Activated CD4-positive, CD25-positive, alpha-beta regulatory T cell treated with anti-CD3 and anti-CD28 coated beads, Interleukin-2, amount 50 U/mL, for 24 hours (primary cell): Measurements from ENCODE around the gene TCF12.
"Not testable (repeated sequence)": the region's sequence is repeated elsewhere in the genome, so short reads cannot be mapped to it uniquely, and the experiment has no call there.

ENCODE experiments used
- ATAC-seq, 2 donors: fragments of 150-1000 bp; cut with Tn5 transposase; one replicate each; pipeline ENCODE4 v1.10.0; 2021; ENCODE audit warnings: mild to moderate bottlenecking in 1 of 2, moderate library complexity in 1 of 2

The TCF12 gene

DNA sequence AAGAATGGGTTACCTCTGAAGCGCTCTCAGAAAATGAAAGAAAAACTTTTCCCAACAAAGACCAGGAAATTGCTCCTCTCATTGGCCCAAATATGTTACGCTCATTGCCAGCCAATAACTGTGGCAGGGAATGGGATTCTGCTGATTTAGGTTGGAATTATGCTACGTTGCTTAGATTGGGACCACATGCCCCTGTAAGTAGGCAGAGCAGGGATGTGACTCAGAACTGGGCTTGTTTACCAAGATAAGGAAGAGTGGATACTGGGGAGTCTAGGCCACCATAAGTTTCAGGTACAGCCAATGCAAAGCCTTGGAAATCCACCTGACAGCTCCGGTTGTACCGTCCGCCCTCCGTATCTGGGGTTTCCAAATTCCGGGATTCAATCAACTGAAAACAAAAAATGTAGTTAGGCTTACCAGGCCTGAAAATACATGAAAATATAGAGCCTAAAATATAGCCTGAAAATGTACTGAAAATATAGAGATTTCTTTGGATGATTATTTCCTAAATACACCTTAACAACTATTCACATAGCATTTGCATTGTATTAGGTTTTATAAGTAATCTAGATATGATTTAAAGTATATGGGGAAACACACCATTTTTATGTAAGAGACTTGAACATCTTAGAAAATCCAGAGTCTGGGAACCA lies 1.5 kb upstream of the TCF12 start:
- ATAC-seq: no peak

DNA sequence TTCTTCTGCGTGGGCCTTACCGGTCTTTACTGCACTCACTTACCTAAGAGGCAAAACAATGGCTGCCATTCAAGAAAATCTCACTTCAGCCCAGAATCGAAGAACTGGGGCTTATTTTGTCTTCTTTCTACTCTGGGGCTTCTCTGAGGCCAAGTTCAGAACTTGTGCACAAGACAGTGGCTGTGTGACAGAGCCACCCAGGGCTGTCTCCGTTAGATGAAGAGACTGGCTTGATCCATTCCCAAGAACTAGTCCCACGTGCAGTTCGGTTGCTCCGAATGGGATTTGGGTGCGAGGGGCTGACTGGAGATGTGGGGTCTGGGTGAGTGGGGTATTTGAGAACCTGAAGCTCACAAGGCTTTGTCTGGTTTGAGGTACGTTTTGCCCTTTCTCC lies 795 bp upstream of the TCF12 start:
- ATAC-seq: no peak

DNA sequence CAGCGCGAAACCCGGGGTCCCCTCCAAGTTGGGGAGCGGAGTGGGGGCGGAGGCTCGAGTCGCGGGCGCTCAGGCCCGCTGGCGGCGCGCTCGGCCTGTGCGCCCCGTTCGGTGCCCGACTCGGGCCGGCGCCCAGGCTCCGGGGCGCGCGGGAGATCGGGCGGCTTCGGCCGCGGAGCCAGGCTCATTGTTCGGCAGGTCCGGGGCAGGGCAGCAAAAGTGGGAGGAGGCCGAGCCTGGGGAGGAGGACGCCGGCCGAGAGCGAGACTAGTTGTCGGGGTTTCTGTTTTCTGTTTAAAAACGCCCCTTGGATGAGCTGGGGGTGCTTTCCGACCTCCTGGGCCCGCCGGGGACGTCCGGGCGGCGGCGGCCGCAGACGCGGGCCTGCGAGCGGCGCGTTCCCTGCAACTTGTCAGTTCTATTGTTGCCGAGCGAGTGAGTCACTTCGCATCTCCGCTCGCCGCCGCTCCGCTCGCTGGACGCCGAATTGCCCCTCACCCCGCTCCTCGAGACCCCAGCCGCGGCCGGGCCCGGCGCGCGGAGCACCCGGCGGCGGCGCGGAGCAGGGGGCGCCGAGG lies 676 bp downstream of the TCF12 start:
- peak; percentile 29 to 31 for ATAC-seq

DNA sequence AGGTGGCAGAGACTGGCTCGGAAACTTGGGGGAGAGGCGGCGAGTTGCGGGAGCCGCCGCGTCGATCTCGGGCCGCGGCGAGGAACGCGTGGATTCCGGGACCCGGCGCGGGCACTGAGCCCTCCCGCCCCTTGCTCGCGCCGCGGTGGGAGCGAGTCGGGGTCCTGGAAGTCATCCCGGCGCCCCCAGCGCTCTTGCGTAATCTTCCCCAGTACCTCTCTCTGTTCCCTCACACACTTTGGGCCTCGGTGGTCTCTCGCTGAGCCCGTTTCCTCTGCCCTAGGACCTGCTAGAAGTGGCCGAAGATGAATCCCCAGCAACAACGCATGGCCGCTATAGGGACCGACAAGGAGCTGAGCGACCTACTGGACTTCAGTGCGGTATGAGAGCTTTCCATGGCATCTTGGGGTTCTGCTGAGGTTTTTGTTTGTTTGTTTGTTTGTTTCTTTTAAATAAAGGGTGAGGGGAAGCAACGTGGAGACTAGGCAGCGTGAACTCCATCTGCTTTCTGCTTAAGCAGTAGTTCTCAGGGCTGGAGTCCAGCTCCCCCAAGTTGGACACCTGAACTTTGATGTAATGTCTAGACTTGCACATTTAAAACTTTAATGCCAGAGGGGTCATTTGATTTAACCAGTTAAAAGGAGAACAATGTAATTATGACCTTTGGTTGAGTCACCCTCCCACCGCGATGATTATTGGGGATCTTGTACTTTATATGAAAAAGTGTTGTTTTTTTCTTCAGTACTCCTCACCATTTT lies 1.3 kb downstream of the TCF12 start:
- no peak for ATAC-seq

DNA sequence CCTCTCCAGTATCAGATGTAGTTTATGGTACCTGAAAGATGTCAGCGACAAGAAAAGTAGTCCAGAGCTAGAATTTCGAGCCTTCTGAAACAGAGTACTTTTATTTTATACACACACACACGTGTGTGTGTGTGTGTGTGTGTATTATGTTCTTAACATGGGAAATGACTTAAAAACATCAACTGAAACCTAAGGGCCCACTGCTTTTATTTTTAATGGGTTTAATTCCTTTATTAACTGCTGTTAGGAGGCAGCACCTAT lies 1.9 kb downstream of the TCF12 start:
- ATAC-seq: no peak

DNA sequence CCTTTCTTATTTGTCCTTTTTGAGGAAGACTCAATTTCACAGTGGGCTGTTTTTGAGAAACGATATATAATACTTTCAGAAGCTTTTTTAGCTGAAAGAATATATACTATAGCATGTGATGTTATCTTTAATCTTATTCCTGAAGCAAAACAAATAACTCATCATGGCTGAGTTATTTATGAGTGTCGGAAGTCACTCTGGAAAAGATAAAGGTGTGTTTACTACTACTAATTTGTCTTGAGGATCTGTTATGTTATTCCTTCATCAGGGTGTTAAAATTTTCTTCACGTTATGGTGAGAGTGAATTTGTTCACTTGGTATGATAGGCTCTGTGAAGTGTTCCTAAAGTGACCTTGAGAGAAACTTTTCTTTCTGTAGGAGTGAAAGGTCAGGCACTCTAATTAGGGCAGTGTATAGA lies 4.7 kb downstream of the TCF12 start:
- no peak for ATAC-seq

DNA sequence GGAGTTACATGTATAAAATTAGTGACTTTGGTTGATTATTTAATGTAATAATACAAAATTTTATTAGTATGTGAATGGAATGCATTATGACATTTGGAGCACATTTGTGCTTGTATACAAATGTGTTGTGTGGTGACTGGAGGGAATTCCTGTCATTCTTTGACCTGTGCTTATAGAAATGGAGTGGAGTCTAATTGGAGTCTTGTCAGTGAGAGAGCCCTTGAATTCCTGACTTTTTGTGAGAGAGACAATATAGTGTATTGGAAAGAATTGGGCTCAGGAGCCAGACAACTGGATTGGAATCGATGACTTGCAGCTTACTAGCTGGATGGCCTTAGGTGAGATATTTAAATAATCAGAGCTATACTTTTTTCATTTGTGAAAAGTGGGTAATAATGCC lies 9.4 kb downstream of the TCF12 start:
- ATAC-seq: no peak

DNA sequence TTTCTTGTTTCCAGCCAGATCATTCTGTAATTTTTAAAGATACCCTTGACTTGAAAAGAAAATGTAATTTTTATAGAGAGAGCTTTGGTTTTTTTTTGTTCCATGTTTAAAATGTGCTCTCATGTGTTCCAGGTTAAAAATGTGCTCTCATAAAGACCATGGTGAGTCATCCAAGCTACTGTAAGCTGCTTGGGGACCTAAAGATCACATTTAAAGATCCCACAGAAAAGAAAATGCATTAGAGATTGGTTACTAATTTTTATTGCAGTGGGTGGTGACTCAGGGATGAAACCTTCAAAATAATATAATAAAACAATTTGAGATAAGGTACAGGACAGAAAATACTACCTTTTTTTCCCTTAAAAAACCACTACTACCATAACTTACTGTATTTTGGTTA lies 11.0 kb downstream of the TCF12 start:
- peak; percentile 51 to 61 for ATAC-seq

DNA sequence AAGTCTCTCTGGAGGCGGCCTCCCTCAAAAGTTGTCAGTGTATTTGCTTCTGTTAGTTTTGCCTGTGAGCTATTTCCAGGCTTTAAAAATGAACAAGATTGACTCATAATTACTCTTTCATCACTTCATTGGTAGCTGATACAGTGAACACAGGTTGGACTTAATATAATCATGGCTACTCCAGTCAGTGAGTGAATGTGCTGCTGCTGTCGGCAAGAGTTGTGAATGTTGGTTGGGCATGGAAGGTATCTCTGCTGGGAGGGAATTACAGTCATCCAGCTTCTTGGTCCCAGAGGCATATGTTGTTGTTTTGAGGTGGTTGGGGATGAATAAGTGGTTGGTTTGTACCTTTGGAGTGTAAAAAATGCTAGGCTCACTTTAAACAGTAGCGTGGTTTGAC lies 11.5 kb downstream of the TCF12 start:
- ATAC-seq: peak in 1 of 2 donors; percentile 53

DNA sequence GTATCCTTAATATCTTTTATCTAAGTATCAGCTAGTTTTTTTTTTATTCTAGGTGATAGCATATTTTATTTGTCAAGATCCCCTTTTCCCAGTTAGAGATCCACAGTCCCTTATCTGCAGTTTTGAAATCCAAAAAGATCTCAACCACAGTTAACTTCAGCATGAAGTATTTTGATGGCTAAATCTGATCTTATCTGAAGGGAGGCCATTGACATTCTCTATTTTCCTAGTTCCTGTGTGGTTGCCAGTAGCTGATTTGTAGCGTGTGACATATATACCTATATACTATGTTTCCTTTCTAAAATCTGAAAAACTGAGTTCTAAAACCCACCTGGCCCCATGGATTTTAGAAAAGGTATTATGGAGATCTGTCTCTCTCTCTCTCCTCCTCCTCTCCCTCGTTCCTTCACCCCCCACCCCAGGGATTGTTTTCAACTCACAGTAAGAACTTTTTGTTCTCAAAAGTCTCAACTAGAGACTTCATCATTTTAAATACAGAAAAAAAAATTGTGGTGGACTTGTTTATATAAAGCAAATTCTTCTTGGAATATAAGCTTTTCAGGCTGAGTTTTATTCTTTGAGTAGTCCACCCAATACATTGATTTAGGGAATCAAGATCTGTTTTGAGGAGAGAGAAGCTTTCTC lies 12.3 kb downstream of the TCF12 start:
- no peak for ATAC-seq

DNA sequence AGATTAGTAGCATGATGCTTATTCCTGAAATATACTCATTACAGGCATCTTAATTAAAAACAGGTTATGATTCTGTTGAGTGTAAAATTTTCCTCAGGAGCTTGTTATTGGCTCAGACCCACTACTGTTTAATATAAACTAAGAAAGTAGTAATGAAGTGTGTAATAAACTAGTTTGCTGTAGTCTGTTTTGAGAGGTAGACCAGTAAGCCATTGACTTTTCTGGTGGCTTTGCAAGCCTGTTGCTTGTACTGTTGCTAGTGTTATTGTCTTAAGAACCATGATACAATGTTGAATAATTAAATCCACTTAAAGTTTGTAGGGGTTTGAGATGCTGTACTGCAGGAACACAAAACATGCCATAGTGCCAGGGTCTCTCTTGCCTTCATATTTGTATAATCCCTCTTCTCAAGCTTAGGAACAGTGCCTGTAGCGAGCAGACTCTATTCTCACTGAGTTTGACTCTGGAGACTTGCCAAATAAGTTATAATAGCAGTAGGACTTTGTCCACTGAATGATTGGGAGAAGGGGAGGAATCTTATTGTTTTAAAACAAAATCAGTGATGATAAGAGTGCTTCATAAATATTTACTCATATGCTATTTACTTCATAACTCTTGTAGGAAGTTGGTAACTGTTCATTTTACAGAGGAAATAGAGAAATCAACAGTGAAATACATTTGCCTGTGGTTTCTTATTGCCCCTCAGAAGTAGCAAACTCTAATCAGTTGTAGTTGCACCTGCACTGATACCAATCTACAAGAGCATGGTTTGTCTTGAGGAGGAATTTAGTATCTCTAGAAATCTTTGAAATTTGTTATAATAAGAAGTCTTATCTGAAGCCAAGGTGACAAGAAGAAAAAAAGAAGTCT lies 13.4 kb downstream of the TCF12 start:
- ATAC-seq: no peak

DNA sequence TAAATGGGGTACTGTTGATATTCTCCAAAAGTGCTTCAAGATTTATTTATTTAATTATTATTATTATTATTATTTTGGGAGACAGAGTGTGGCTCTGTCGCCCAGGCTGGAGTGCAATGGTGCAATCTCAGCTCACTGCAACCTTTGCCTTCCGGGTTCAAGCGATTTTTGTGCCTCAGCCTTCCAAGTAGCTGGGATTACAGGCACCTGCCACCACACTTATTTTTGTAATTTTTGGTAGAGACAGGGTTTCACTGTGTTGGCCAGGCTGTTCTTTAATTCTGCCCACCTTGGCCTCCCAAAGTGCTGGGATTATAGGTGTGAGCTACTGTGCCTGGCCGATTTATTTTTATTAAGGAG lies 14.0 kb downstream of the TCF12 start:
- not testable (repeated sequence) for ATAC-seq

DNA sequence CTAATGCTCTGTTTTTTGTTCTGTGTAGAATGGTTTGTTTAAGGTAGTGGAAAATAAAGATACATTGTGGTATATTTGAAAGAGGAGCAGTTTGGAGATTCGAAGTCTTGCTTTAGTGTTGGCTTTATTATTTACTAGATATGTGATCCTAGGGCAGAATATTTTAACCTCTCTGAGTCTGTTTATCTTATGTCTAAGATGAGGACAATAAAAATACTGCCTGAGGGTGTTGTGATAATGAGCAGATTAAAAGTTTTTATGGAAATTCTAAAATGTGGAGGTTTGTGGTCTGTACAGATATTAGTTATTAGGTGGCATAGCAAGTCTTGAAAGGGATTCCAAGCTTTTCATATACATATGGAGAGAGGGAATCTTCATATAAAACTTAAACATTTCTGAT lies 15.0 kb downstream of the TCF12 start:
- ATAC-seq: no peak

DNA sequence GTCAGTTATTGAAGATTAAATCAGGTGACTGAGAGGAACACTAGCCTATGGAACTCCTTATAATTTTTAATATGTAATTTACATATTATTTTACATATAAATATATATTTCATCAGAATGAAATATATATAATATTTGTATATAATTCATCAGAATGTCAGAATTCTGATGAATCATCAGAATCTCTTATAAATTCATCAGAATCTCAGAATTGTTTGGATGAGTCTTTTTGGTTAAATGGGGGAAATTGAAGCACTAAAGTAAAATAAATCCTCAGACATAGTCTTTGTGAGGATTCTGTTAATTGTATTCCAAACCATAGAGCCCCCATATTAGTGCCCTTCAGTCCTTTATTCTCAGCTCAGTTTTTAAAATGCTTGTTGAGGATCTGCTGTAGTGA lies 15.4 kb downstream of the TCF12 start:
- ATAC-seq: no peak

DNA sequence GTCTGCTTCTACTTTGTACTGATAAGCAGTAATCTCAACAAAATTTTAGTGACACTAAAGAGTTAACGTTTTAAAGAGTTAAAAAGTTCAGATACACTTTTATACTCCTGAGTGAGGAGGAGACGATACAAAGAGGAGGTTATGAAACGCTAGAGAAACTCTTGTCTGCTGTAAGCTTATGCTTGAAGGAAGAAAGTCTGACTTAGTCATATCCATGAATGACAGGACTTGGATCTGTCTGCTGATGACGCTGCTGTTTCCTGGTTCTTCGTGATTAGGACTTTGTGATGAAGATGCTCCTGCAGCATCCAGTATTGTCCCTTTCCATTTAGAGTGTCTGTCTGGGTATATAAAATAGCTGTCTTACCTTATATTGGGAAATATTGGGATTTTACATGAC lies 15.8 kb downstream of the TCF12 start:
- ATAC-seq: peak in 1 of 2 donors; percentile 30

DNA sequence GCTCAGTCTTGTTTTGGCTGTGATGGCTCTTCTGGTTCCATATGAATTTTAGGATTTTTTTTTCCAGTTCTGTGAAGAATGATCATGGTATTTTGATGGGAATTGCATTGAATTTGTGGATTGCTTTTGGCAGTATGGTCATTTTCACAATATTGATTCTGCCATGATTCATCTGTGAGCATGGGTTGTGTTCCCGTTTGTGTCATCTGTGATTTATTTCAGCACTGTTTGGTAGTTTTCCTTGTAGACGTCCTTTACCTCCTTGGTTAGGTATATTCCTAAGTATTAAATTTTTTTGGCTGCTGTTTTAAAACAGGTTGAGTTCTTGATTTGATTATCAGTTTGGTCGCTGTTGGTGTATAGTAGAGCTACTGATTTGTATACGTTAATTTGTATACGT lies 18.5 kb downstream of the TCF12 start:
- no peak for ATAC-seq

DNA sequence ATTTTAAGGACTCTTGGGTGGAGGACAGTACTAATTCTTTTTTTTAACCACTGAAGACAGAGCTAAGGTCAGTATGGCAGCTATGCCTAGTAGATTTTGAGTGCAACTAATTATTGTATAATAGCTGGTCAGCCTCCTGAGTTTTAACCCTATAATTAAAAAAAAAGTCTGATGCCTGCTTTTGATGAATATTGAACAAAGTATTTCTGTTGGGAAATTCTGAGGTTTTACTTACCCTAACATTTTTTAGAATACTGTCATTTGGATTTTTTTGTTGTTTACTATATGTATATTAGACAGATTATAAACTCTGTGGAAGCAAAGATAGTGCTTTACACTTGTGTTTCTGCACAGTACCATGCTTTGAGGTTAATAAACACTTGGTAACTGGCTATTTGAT lies 20.8 kb downstream of the TCF12 start:
- no peak for ATAC-seq

DNA sequence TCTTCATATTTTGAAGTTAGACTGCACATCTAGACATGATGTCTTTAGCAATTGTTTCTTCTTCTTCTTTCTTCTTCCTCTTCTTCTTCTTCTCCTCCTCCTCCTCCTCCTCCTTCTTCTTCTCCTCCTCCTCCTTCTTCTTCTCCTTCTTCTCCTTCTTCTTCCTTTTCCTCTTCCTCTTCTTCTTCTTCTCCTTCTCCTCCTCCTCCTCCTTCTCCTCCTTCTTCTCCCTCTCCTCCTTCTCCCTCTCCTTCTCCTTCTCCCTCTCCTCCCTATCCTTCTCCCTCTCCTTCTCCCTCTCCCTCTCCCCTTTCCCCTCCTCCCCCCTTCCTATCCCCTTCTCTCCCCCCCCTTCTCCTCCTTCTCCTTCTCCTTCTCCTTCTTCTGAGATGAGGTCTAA lies 21.9 kb downstream of the TCF12 start:
- no peak for ATAC-seq

DNA sequence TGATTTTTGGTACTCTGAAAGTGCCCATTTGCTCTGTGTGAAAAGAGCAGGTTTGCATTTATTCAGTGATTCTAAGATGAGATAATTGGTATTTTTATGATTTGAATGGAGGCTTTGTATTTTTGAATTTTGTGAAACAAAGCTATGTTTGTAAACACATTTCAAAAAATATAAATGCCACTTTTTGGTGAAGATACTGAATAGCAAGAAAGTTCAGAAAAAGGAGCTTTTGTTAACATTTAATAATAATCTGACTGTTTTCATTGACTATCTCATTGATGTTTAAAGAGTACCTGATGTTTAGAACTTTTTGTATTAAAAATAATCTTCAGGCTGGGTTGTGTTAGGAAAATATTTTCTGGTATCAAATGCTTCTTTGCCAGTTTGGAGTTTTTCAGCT lies 23.7 kb downstream of the TCF12 start:
- no peak for ATAC-seq

DNA sequence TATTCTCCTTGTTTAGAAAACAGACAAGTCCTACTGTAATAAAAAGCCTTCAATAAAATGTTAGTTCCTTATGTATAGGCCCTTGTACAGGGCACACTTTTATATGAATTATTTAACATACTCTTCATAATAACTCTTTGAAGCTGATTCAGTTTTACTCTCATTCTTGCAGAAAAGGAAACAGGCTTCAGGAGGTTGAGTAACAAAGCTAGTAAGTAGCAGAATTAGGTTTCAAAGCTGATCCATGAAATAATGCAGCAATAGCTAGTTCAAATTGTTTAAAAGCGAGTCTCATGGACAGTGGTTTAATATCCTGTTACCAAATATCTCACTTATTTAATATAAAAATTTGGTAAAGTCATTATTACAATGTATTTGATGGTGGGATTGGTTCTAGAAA lies 25.0 kb downstream of the TCF12 start:
- ATAC-seq: no peak

DNA sequence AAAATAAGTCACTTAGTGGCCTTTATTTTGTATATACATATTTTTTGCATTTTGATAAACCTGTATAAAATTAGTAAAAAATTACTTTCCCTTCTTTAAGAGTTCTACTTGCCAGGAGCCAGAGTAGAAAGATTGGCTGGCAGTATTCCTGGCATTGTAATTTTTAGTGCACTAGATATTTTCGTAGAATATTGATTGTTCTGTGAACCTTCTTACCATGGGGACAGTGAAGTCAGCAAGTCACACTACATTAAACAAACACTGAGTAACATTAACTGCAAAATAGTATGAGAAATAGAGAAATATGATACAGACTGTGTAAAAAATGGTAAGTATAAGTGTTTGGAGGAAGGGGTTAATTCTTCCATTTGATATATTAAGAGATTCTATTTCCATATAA lies 26.0 kb downstream of the TCF12 start:
- no peak for ATAC-seq

DNA sequence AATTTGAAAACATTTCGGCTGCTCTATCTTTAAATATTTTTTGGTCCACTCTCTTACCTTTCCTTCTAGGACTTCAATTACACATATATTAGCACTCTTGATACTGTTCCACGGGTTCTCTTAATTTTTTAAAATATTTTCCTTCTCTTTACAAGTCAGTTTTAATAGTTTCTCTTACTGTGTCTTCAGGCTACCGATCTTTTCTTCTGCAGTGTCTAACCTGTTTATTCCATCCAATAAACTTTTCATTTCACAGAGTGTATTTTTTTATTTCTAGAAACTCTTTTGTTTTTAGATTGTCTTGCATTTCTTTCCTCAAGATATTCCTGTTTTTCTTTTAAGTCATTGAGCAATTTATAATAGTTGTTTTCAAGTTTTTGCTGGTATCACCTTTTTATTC lies 27.7 kb downstream of the TCF12 start:
- ATAC-seq: no peak
